ENCODE results near the gene POU6F2.
"Not testable (repeated sequence)": the region's sequence is repeated elsewhere in the genome, so short reads cannot be mapped to it uniquely, and the experiment has no call there.

POU6F2 gene

GRCh38 chr7:38992203-38992602 is 14.5 kb downstream of the POU6F2 start:
- DNase-seq (ENCODE audit: low spot score), result no peak

GRCh38 chr7:39001595-39001994 is 23.9 kb downstream of the POU6F2 start:
- no peak for DNase-seq (ENCODE audit: low spot score)

GRCh38 chr7:39002755-39003154 is 25.0 kb downstream of the POU6F2 start:
- no peak for DNase-seq (ENCODE audit: low spot score)

DNA sequence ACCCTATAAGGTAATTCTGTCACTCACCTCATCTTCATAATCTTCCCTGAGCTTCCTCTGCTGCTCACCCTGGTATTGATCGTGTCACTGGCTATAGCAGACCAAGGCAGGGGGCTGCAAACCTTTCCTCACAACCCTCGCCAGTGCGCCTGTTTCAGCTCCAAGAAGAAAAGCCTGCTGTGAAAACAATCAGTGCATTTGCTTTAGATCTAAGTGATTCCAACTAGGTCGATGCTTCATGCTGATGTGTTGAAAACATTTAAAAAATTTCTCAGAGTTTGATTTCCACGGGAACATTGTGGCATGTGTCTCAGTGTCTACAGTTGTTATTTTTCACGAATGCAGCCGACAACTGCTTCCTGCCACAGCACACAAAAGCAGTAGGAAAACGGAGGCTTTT is 27.3 kb downstream of the POU6F2 start:
- DNase-seq (ENCODE audit: low spot score), result no peak

DNA sequence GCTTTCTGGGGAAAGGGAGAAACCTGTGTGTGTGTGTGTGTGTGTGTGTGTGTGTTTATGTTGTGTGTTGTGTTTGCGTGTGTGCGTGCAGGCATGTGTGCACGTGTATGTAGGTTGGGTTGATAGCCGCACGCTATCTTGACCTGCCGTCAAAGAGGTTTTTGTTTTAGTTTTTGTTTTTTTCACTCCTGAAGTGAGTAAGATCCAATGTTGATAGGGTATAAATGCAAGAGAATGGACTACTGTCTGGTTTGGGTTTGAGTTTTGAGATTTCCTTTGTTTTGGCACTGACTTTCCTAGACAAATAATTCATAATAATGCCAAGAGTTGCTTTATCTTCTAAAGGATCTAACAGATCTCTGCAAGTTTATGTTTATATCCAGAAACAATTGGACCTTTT is 27.8 kb downstream of the POU6F2 start:
- DNase-seq (ENCODE audit: low spot score), result no peak

- DNase-seq (ENCODE audit: low spot score), result not testable (repeated sequence)
These were observed 35.6 kb downstream of the POU6F2 start for GRCh38 chr7:39013049-39013939.

GRCh38 chr7:39016609-39017008 is 38.9 kb downstream of the POU6F2 start:
- peak; percentile 30 for DNase-seq (ENCODE audit: low spot score)

DNA sequence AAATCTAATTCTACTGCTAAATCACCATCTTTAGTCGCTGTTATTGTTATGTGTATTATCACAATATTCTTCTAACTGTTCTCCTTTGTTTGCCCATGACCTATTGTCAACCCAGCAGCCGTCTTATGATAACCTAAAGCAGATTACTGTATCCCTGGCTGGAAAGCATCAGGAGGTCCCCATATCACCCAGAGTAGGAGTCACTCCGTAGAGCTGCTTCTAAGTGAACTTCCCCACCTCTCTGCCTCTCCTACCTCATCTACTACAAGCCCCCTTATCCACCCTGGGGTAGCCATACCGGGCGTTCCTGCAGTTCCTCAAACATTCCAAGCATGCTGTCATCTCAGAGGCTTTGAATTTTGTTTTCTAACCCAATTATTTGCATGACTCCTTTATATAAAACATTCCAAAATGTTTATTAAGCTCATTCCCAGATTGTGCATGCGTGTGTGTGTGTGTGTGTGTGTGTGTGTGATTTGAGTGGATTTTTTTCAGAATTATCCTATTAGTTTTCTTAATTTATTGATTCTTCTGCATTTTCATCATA is 39.7 kb downstream of the POU6F2 start:
- no peak for DNase-seq (ENCODE audit: low spot score)

DNA sequence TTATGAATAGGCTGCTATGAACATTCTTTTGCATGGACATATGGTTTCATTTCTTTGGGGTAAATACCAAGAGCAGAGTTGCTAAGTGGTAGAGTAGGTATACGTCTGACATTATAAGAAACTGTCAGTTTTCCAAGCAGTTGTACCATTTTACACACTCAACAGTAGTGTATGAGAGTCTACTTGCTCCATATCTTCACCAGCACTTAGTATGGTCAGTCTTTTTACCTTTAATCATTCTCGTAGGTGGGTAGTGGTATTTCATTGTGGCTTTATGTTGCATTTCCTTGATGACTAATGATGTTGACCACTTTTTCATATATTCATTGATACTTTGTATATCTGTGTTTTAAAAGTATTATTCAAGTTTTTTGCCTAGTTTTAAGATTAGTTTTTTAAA is 45.1 kb downstream of the POU6F2 start:
- DNase-seq (ENCODE audit: low spot score), result no peak

GRCh38 chr7:39027491-39027890 is 49.8 kb downstream of the POU6F2 start:
- no peak for DNase-seq (ENCODE audit: low spot score)

DNA sequence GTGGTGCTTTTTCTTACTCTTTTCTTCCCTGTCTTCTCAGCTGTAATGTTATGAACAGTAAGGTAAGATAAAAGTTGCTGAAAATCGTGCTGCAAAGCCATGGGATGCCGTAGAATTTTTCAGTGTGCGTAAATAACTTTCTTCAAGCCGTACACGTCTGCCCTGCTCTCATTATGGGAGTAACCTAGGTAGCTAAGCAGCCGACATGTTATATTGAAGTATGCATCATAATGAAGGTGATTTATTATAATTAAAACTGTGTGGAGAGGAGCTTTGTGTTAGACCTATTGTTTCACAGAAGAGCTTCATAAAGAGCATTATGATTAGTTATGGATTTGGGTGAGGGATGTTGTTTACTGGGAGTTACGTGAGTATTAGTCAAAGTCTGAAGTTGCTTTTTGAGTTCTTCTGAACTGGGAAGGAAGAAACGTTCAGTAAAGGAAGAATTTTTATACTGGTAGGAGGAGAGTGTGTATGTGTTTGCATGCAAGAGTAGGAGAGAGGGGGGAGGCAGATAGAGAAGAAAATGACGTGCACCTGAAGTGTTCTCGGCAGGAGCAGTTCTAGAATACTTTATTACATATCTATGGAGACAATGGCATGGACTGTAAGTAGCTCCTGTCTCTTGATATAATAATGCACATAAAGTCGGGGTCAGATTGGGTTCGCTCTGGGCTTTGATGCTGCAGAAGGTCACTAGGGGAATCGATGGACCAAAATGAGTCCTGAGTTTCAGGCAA is 56.3 kb downstream of the POU6F2 start:
- no peak for DNase-seq (ENCODE audit: low spot score)

GRCh38 chr7:39035156-39035555 is 57.4 kb downstream of the POU6F2 start:
- no peak for DNase-seq (ENCODE audit: low spot score)

DNA sequence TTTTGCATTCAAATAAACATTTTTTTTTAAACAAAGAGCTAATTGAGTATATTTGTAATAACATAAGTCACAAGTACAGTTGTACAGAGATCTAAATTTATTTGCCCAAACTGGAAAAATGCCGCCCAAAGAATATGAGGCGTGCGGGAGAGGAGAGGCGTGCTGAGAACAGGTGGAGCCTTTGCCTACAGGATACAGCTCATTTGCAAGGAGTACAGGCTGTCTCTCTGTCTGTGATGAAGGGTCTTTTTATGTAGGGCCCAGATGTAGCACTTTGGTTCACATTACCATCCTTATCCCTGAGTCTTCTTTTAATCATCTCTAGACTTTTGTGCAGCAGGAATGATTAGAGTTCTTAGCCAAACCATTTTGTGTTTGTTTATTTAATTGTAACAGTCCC is 58.2 kb downstream of the POU6F2 start:
- DNase-seq (ENCODE audit: low spot score), result no peak

GRCh38 chr7:39042670-39043069 is 65.0 kb downstream of the POU6F2 start:
- DNase-seq (ENCODE audit: low spot score), result no peak

- no peak for DNase-seq (ENCODE audit: low spot score)
These were observed 65.8 kb downstream of the POU6F2 start for GRCh38 chr7:39043531-39043930.

GRCh38 chr7:39044489-39044888 is 66.8 kb downstream of the POU6F2 start:
- DNase-seq (ENCODE audit: low spot score), result no peak

GRCh38 chr7:39045231-39045630 is 67.5 kb downstream of the POU6F2 start:
- no peak for DNase-seq (ENCODE audit: low spot score)

- DNase-seq (ENCODE audit: low spot score), result no peak
These were observed 73.6 kb downstream of the POU6F2 start for GRCh38 chr7:39051279-39051678.

DNA sequence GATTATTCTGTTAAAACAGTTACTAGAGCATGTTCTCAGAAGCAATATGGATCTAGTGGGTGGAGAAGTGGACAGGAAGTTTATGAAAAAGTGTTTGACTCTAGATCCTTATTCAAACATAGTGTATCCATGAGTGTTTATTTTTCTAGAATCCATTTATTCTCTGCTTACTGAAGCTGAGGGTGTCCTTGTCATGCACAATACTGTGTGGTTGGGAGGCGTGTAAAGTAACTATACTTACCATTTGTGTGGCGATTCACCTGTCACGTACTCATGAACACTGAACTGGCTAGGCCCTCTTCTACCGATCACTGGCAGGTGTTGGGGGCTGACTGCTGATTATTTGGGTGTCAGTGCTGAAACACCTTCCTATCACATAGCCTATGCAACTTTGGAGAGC is 74.0 kb downstream of the POU6F2 start:
- DNase-seq (ENCODE audit: low spot score), result no peak

DNA sequence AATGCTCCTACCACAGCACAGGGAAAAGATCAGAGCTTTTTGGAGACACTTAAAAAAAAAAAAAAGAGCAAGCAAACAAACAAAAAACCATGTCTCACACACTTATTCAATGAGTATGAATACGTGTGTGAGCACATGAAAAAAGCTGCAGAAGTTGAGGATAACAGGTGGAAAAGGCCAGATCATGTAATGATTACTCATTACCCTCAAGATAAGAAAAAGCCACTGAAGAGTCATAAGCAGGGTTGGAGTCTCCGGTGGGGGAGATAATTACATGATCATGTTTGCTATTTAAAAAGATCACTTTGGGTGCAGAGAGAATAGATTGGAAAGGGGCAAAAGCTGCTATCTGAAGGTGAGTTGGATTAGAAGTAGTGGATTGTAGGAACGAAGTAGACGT is 77.0 kb downstream of the POU6F2 start:
- no peak for DNase-seq (ENCODE audit: low spot score)

DNA sequence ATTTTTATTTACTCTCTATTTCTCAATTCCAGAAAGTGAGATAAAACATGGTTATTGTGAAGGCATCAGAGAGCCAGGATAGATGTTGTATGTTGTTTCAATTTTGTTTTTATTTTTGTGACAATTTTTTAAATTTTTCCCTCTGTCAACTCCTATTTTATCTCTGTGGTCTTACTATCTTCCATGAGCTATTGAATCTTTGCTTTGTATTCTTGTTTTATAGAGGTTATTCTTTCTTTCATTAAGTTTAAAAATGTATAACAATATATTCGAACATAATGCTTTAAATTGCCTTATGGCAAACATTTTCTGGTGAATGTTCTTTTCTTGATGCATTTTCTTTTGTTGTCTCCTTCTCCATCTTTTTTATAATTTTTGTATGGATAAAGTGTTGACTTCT is 78.4 kb downstream of the POU6F2 start:
- no peak for DNase-seq (ENCODE audit: low spot score)

DNA sequence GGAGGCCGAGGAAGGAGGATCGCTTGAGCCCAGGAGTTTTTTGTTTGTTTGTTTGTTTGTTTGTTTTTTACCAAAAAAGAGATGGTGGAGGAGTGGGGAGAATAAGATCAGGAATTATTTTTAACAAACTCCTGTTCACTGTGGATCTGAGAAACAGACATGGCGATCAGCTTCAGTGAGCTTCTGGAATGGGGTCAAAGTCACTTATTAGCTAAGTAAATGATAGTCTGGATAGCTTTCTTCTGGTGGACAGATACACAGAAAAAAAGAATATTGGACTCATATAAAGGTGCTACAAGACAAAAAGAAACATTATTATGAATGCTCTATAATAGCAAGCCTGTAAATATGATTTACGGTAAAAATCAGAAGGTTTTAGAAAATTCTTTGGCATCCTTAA is 85.1 kb downstream of the POU6F2 start:
- DNase-seq (ENCODE audit: low spot score), result peak; percentile 68

DNA sequence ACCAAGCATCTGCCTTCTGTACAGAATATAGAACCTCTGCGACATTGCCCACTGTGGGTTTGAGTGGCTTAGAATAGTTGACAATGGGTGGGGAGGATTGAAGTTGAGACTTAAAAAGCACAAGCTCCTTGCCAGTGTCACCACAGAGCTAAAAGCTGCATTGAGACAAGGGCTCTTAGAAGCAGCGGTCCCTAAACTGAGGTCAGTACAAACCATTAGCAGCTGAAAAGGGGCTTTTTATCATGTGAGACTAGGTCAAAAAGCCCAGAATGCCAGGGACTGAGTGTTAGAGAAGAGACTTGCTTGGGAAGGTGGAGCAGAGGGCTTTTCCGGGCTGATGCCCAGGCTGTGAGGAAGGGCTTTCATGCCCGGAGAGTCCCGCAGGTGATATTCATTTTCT is 91.3 kb downstream of the POU6F2 start:
- DNase-seq (ENCODE audit: low spot score), result no peak

All from kidney tubule cell (primary cell).